WTC11 (cell line): ENCODE data around the gene PRKAR1B. TPM values are rescaled to one million over a fixed set of nuclear protein-coding genes. Genes with fewer than 3 reads are reported as not detected.
A peak's percentile ranks its signal among the peaks of the same experiment; 100 is the strongest.

Experiments
- ATAC-seq: fragments of 200-7000 bp; cut with Tn5 transposase; 2 replicates; pipeline ENCODE4 v1.10.0; 2021; ENCODE audit warnings: mild to moderate bottlenecking, moderate library complexity
- CTCF ChIA-PET: fragments of 300-600 bp; sonication (Branson Sonifier 250); formaldehyde crosslinking; loops from one replicate; lab custom pipeline; 2021; ENCODE audit warnings: antibody characterized with exemption; lab: Charles Lee
- POLR2A ChIA-PET: fragments of 350-600 bp; sonication (Branson Sonifier 250); formaldehyde crosslinking; loops from one replicate; lab custom pipeline; 2021; ENCODE audit warnings: antibody characterized with exemption; lab: Charles Lee
- DNase-seq: peaks from one replicate; pipeline ENCODE4 v3.0.0; 2021; ENCODE audit warnings: low spot score
- H3K27ac Mint-ChIP-seq: 2 replicates; pipeline ENCODE4 v1.8.0; 2021; ENCODE audit warnings: mixed read lengths
- H3K27me3 Mint-ChIP-seq: 2 replicates; pipeline ENCODE4 v1.8.0; 2021; ENCODE audit warnings: low read depth, mild to moderate bottlenecking, moderate library complexity, mixed read lengths
- H3K36me3 Mint-ChIP-seq: 2 replicates; pipeline ENCODE4 v1.8.0; 2021; ENCODE audit warnings: mixed read lengths
- H3K4me1 Mint-ChIP-seq: 2 replicates; pipeline ENCODE4 v1.8.0; 2022; ENCODE audit warnings: mixed read lengths
- H3K4me3 Mint-ChIP-seq: 2 replicates; pipeline ENCODE4 v1.8.0; 2021; ENCODE audit warnings: mild to moderate bottlenecking, moderate library complexity, mixed read lengths
- H3K9me3 Mint-ChIP-seq: 2 replicates; pipeline ENCODE4 v1.8.0; 2021; ENCODE audit warnings: mixed read lengths
- CREB1 ChIP-seq: sonication (generic); formaldehyde crosslinking; IDR thresholded peaks from 2 replicates; pipeline ENCODE4 v1.8.0; 2023; ENCODE audit warnings: mild to moderate bottlenecking, missing genetic modification reagents
- FOXK1 ChIP-seq: sonication (generic); formaldehyde crosslinking; IDR thresholded peaks from 2 replicates; pipeline ENCODE4 v1.8.0; 2022; ENCODE audit warnings: mild to moderate bottlenecking, moderate library complexity, missing genetic modification reagents
- GABPB1 ChIP-seq: sonication (generic); formaldehyde crosslinking; IDR thresholded peaks from 2 replicates; pipeline ENCODE4 v1.8.1; 2023; ENCODE audit warnings: mild to moderate bottlenecking, missing genetic modification reagents
- KAT7 ChIP-seq: sonication (generic); formaldehyde crosslinking; IDR thresholded peaks from 2 replicates; pipeline ENCODE4 v1.8.1; 2023; ENCODE audit warnings: missing genetic modification reagents, mild to moderate bottlenecking, borderline replicate concordance
- SMAD3 ChIP-seq: sonication (generic); formaldehyde crosslinking; IDR thresholded peaks from 2 replicates; pipeline ENCODE4 v1.8.0; 2022; ENCODE audit warnings: missing genetic modification reagents, mild to moderate bottlenecking, borderline replicate concordance
- STAT6 ChIP-seq: sonication (generic); formaldehyde crosslinking; conservative IDR thresholded peaks from 2 replicates; pipeline ENCODE4 v1.8.1; 2023; ENCODE audit warnings: mild to moderate bottlenecking, low read depth, missing genetic modification reagents, moderate library complexity
- ZBTB43 ChIP-seq: sonication (generic); formaldehyde crosslinking; IDR thresholded peaks from 2 replicates; pipeline ENCODE4 v1.8.1; 2023; ENCODE audit warnings: mild to moderate bottlenecking, missing genetic modification reagents
- ZNF121 ChIP-seq: sonication (generic); formaldehyde crosslinking; IDR thresholded peaks from 2 replicates; pipeline ENCODE4 v1.8.0; 2023; ENCODE audit warnings: missing genetic modification reagents
- ZNF263 ChIP-seq: sonication (generic); formaldehyde crosslinking; IDR thresholded peaks from 2 replicates; pipeline ENCODE4 v1.8.1; 2022; ENCODE audit warnings: low read depth, mild to moderate bottlenecking, moderate library complexity, missing genetic modification reagents
- total RNA-seq: library from RNA; stranded (reverse); gene quantifications from 3 replicates; pipeline ENCODE4 v1.2.3, GENCODE V29; 2021
- TF ChIP-seq, protein P1 (sequence below): sonication (generic); formaldehyde crosslinking; IDR thresholded peaks from 2 replicates; pipeline ENCODE4 v1.8.0; 2022; ENCODE audit warnings: missing genetic modification reagents

The PRKAR1B gene
- total RNA-seq, 1 experiment from 2014 or later, result 43.6 TPM

GRCh38 chr7:549891-550625 is 177.0 kb downstream of the PRKAR1B start (continued):
- TF ChIP-seq, protein P1, sequence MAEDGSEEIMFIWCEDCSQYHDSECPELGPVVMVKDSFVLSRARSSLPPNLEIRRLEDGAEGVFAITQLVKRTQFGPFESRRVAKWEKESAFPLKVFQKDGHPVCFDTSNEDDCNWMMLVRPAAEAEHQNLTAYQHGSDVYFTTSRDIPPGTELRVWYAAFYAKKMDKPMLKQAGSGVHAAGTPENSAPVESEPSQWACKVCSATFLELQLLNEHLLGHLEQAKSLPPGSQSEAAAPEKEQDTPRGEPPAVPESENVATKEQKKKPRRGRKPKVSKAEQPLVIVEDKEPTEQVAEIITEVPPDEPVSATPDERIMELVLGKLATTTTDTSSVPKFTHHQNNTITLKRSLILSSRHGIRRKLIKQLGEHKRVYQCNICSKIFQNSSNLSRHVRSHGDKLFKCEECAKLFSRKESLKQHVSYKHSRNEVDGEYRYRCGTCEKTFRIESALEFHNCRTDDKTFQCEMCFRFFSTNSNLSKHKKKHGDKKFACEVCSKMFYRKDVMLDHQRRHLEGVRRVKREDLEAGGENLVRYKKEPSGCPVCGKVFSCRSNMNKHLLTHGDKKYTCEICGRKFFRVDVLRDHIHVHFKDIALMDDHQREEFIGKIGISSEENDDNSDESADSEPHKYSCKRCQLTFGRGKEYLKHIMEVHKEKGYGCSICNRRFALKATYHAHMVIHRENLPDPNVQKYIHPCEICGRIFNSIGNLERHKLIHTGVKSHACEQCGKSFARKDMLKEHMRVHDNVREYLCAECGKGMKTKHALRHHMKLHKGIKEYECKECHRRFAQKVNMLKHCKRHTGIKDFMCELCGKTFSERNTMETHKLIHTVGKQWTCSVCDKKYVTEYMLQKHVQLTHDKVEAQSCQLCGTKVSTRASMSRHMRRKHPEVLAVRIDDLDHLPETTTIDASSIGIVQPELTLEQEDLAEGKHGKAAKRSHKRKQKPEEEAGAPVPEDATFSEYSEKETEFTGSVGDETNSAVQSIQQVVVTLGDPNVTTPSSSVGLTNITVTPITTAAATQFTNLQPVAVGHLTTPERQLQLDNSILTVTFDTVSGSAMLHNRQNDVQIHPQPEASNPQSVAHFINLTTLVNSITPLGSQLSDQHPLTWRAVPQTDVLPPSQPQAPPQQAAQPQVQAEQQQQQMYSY (CRISPR knock-in tag), result no peak

DNA sequence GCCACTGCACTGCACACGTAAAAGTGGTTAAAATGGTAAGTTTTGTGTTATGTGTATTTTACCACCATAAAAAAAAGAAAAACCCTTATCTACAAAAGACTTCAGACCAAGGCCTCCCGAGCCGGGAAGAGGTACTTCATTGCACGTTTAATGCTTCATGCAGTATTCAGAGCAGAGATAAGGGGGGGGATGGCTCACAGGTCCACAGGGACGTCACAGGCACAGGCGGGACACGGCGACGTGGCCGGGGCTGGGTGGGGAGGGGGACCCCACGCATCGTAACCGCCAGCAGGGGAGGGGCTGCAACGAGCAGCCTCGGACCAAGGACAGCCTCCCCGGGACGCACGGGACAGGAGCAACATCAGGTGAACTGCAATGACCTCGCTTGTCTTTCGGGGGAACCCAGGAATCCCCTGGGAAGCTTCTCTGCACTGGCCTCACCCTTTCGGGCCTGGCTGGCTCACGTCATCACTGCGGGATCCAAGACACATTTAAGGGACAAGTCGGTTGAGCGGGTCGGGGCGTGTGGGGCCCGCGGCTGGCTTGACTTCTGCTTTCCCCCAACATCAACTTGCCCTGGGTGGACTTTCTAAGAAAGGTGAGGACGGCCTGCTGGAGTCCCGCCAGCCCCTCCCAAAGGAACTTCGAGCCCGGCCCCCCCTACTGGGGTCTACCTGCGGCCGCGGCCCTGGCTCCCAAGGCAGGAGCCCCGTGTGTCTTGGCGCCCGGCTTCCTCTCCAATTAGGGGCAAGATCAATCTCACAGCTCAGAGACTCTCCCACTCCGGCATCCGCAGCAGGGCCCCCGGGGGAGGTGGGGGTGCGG is 177.8 kb downstream of the PRKAR1B start:
- no peaks in the 10 kb centered on the region for H3K27me3 Mint-ChIP-seq
- no peaks in the 10 kb centered on the region for H3K4me1 Mint-ChIP-seq
- POLR2A ChIA-PET, result no interaction called here
- no peak for DNase-seq
- H3K4me3 Mint-ChIP-seq, result no peak overlapping the region
- 0 out of 2 replicates have a peak overlapping the region, but pooled peaks have one; percentile 8 for H3K27ac Mint-ChIP-seq
- H3K9me3 Mint-ChIP-seq, result peaks cover 9% of the 10 kb centered on the region
- ATAC-seq, result no peak
- CTCF ChIA-PET, result interaction anchor here (0.5 kb wide), 1 partner anchor 180 kb away, joined by 4 read pairs; no protein-coding TSS in a partner anchor
- H3K36me3 Mint-ChIP-seq, result peaks cover 4% of the 10 kb centered on the region
- TF ChIP-seq ZBTB43 (no peak), CREB1 (no peak)
- TF ChIP-seq, protein P1 (CRISPR knock-in tag), result no peak

DNA sequence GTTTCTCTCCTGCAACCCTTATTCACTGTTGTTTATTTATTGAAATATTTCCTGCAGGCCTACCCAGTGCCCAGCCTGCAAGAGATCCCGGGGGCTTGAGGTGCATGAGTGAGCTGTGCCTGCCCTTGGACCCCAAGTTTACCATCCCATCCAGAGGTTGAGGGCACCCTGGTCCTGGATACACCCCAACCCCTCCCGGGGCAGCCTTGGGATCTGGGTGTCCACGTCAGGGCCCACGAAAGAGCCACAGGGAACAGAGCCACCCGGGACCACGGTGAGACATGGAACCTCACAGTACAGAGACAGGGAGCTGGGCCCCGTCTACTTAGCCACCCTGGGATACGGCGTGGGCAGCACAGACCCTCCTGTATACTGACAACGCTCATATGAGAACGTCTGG is 178.7 kb downstream of the PRKAR1B start:
- no peaks in the 10 kb centered on the region for H3K27me3 Mint-ChIP-seq
- no peak for ATAC-seq
- H3K9me3 Mint-ChIP-seq, result peaks cover 9% of the 10 kb centered on the region
- CTCF ChIA-PET, result no interaction called here
- POLR2A ChIA-PET, result no interaction called here
- H3K4me3 Mint-ChIP-seq, result no peak overlapping the region
- no peak for TF ChIP-seq FOXK1 (CRISPR knock-in tag)
- TF ChIP-seq GABPB1 (CRISPR knock-in tag), result no peak
- no peak for TF ChIP-seq ZNF263 (CRISPR knock-in tag)
- TF ChIP-seq CREB1, result no peak
- no peak for TF ChIP-seq SMAD3 (CRISPR knock-in tag)
- TF ChIP-seq STAT6 (CRISPR knock-in tag), result no peak
- no peak for TF ChIP-seq ZNF121 (CRISPR knock-in tag)
- no peak for TF ChIP-seq KAT7 (CRISPR knock-in tag)
- TF ChIP-seq, all 79 proteins: peak for 0
- peaks cover 4% of the 10 kb centered on the region for H3K36me3 Mint-ChIP-seq
- H3K4me1 Mint-ChIP-seq, result no peaks in the 10 kb centered on the region
- no peak overlapping the region for H3K27ac Mint-ChIP-seq
- no peak for DNase-seq
